ENCODE results near the gene LMO7.
"Not testable (repeated sequence)": the region's sequence is repeated elsewhere in the genome, so short reads cannot be mapped to it uniquely, and the experiment has no call there.

Gene LMO7

DNA sequence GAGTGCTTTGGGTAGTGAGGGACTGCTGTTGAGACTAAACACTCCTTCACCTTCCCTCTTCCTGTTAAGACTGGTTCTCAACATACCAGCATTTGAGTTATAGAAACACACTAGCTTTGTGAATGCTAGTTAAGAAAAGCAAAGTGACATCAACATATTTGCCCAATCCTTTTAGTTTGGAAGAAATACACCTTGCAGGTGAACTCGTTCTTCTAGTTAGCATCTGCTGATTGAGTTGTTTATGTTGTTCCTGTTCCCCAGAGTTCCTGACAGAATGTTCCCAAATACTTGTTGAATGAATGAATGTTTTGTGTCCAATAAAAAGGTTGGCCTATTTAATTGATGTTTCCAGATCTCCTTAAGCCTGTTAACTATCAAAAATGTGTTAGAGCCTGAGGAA is 7.1 kb downstream of the LMO7 start:
- in situ Hi-C loops (cut with HindIII; ENCODE audit: low pct_ligation_motif_present, low pct_unique_long_range_greater_than_20kb, low sequenced_read_pairs), result no loop called here
- no peak for DNase-seq

GRCh38 chr13:75643693-75644092 is 7.6 kb downstream of the LMO7 start:
- in situ Hi-C loops (cut with HindIII; ENCODE audit: low pct_ligation_motif_present, low pct_unique_long_range_greater_than_20kb, low sequenced_read_pairs), result no loop called here
- no peak for DNase-seq

DNA sequence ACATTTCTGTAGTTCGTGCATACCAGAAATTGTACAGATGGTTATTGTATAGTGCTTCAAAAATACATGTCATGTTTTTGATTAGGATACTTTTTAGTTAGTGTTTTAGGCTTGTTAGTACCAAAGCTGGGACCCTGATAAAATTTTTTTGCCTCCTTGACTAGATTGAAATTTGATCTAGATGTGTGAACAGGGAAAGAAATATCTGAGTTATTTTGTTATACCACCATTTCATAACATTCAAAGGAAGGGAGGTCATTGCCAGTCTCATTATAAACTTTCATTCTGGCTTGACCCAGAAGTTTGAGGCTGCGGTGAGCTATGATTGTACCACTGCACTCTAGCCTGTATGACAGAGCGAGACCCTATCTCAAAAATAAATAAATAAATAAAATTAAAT is 9.0 kb downstream of the LMO7 start:
- in situ Hi-C loops (cut with HindIII; ENCODE audit: low pct_ligation_motif_present, low pct_unique_long_range_greater_than_20kb, low sequenced_read_pairs), result no loop called here

DNA sequence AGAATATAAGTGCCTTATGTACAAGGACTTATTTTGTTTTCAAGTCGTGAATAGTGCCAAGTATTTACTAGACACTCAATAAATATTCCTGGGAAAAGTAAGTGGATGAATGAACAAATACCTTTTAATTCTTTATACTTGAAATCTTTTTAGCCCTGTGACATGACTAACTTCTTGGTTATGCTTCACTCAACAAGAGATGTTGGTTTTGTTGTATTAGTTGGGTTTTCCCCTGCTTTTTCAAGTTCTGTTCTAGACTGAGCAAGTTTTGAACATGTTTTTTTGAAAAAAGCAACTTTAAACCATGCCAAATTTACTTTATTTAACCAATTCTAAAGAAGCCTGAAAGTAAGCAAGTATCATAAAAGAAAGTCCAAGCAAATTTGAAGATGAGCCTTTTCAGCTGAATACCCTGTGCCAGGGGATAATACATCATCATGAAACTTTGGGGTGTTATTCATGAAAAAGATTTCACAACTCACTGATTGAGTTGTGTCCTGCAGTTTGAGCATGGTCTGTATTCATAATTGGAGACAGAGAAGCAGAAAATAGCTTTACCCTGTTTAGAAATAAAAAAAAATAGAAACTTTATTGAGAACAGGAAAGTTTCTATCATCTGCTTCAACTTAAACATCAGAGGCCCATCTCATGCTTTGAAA is 11.1 kb downstream of the LMO7 start:
- in situ Hi-C loops (cut with HindIII; ENCODE audit: low pct_ligation_motif_present, low pct_unique_long_range_greater_than_20kb, low sequenced_read_pairs), result no loop called here
- DNase-seq, result no peak

More for the DNA sequence above, 9.0 kb downstream of the LMO7 start:
- no peak for DNase-seq

- in situ Hi-C loops (cut with HindIII; ENCODE audit: low pct_ligation_motif_present, low pct_unique_long_range_greater_than_20kb, low sequenced_read_pairs), result no loop called here
- no peak for DNase-seq
Measured at GRCh38 chr13:75648446-75648845, 12.3 kb downstream of the LMO7 start.

DNA sequence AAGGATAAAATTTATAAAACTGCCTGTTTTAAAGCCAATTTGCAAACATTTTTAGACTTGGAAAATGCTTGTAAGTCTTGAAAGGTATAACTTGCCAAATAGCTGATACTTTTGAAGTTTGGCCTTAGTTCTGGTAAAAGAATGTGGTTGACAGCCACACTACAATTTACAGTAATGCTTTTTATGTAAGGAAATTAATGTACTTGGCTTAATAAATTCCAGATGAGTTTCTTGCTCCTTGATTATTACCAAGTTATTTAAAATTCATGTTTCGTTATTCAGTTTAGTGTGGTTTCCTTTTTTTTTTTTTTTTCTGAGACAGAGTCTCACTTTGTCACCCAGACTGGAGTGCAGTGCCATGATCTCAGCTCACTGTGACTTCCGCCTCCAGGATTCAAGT is 14.9 kb downstream of the LMO7 start:
- in situ Hi-C loops (cut with HindIII; ENCODE audit: low pct_ligation_motif_present, low pct_unique_long_range_greater_than_20kb, low sequenced_read_pairs), result no loop called here
- DNase-seq, result no peak

DNA sequence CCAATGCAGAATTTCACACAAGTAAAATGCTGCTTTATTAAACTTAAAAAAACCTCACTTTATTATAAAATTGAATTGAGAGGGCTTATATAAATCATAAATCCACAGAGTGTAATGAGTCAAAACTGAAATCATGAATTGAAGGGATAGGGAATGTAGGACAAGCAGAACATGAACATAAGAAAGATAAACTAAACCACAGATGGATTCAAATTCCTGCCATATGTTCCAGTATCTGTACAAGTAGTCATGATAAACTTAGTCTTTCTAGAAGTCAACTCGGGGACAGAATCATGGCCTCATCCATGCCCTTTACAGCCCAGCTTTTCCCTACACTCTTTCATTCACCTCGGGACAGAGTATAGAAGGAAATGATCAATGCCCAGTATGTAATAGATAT is 16.6 kb downstream of the LMO7 start:
- in situ Hi-C loops (cut with HindIII; ENCODE audit: low pct_ligation_motif_present, low pct_unique_long_range_greater_than_20kb, low sequenced_read_pairs), result no loop called here
- DNase-seq, result no peak

GRCh38 chr13:75656425-75656989 is 20.4 kb downstream of the LMO7 start:
- DNase-seq, result no peak
- in situ Hi-C loops (cut with HindIII; ENCODE audit: low pct_ligation_motif_present, low pct_unique_long_range_greater_than_20kb, low sequenced_read_pairs), result no loop called here

GRCh38 chr13:75657111-75657510 is 21.0 kb downstream of the LMO7 start:
- in situ Hi-C loops (cut with HindIII; ENCODE audit: low pct_ligation_motif_present, low pct_unique_long_range_greater_than_20kb, low sequenced_read_pairs), result no loop called here
- no peak for DNase-seq

DNA sequence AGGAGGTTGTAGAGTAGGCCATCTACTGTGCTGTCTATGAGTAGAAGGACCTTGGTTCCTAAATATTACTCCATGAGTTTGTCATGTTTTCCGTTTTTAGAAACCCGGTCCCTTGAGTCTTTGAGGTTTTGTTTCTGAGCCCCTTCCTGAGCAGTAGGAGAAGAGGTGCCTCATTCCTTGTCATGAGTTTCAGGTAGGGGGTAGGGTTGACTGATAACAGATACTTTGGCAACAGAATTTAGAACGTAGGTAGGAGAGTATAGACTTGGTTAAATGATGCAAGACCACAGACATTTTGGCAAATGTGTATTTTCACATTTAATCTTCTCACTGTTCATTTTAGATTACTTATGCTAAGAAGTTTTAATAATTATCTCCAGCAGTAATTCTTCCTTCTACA is 24.6 kb downstream of the LMO7 start:
- in situ Hi-C loops (cut with HindIII; ENCODE audit: low pct_ligation_motif_present, low pct_unique_long_range_greater_than_20kb, low sequenced_read_pairs), result no loop called here
- no peak for DNase-seq

GRCh38 chr13:75661443-75661842 is 25.3 kb downstream of the LMO7 start:
- peak; percentile 24 for DNase-seq
- in situ Hi-C loops (cut with HindIII; ENCODE audit: low pct_ligation_motif_present, low pct_unique_long_range_greater_than_20kb, low sequenced_read_pairs), result no loop called here

DNA sequence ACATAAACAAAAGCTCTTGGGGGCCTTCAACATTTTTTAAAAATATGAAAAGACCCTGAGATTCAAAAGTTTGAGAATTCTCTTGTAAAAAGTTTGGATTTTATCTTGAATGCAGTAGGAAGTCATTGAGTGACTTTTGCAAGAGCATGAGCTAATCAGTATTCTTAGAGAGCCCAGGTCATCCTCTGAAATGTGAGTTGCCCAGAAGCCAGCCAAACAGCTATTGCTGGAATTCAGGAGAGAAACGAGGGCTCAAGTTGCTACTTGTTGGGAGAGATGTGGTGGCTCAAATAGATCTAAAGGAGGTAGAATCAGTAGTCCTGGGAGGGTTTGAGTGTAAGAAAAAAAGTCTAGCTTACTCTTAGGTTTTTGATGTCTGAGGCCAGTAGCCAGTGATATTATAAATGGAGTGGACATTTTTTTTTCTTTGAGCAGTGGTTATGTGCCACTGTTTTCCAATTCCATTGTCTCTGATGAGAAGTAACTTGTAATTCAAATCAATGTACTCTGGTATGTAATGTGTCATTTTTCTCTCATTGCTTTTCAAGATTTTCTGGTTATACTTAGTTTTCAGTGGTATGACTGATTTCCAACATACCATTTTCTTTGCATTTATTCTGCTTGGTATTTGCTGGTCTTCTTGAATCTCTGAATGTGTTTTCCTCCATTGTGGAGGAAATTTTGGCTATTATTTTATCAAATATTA is 30.7 kb downstream of the LMO7 start:
- no peak for DNase-seq
- in situ Hi-C loops (cut with HindIII; ENCODE audit: low pct_ligation_motif_present, low pct_unique_long_range_greater_than_20kb, low sequenced_read_pairs), result no loop called here

- DNase-seq, result no peak
- in situ Hi-C loops (cut with HindIII; ENCODE audit: low pct_ligation_motif_present, low pct_unique_long_range_greater_than_20kb, low sequenced_read_pairs), result no loop called here
Measured at GRCh38 chr13:75669706-75670105, 33.6 kb downstream of the LMO7 start.

DNA sequence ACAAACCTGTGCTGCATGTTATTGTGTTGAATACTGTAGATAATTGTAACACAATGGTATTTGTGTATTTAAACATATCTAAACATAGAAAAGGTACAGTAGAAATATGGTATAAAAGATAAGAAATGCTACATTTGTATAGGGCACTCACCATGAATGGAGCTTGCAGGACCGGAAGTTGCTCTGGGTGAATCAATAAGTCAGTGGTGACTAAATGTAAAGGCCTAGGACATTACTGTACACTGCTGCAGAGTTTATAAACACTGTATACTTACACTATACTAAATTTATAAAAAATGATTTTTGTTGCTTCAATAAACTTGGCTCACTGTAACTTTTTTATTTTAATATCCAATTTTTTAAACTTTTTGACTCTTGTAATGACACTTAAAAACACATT is 34.4 kb downstream of the LMO7 start:
- in situ Hi-C loops (cut with HindIII; ENCODE audit: low pct_ligation_motif_present, low pct_unique_long_range_greater_than_20kb, low sequenced_read_pairs), result no loop called here
- DNase-seq, result no peak

- in situ Hi-C loops (cut with HindIII; ENCODE audit: low pct_ligation_motif_present, low pct_unique_long_range_greater_than_20kb, low sequenced_read_pairs), result no loop called here
- no peak for DNase-seq
Measured at GRCh38 chr13:75675421-75675820, 39.3 kb downstream of the LMO7 start.

- no peak for DNase-seq
- in situ Hi-C loops (cut with HindIII; ENCODE audit: low pct_ligation_motif_present, low pct_unique_long_range_greater_than_20kb, low sequenced_read_pairs), result no loop called here
Measured at GRCh38 chr13:75679459-75679858, 43.3 kb downstream of the LMO7 start.

DNA sequence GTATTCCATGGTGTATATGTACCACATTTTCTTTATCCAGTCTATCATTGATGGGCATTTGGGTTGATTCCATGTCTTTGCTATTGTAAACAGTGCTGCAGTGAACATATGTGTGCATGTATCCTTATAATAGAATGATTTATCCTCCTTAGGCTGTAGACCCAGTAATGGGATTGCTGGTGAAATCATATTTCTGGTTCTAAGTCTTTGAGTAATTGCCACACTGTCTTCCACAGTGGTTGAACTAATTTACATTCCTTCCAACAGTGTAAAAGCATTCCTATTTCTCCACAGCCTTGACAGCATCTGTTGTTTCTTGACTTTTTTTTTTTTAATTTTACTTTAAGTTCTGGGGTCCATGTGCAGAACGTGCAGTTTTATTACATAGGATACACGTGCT is 44.1 kb downstream of the LMO7 start:
- in situ Hi-C loops (cut with HindIII; ENCODE audit: low pct_ligation_motif_present, low pct_unique_long_range_greater_than_20kb, low sequenced_read_pairs), result not testable (repeated sequence)

GRCh38 chr13:75682326-75682725 is 46.2 kb downstream of the LMO7 start:
- no peak for DNase-seq
- in situ Hi-C loops (cut with HindIII; ENCODE audit: low pct_ligation_motif_present, low pct_unique_long_range_greater_than_20kb, low sequenced_read_pairs), result no loop called here

More for the DNA sequence above, 44.1 kb downstream of the LMO7 start:
- DNase-seq, result not testable (repeated sequence)

GRCh38 chr13:75685239-75685697 is 49.1 kb downstream of the LMO7 start:
- no peak for DNase-seq
- in situ Hi-C loops (cut with HindIII; ENCODE audit: low pct_ligation_motif_present, low pct_unique_long_range_greater_than_20kb, low sequenced_read_pairs), result no loop called here
